ENCODE data around the gene THOP1. TPM values are rescaled to one million over a fixed set of nuclear protein-coding genes. Genes with fewer than 3 reads are reported as not detected.

THOP1 gene
- total RNA-seq, 1 donor from 2014 or later: 45.2 TPM

DNA sequence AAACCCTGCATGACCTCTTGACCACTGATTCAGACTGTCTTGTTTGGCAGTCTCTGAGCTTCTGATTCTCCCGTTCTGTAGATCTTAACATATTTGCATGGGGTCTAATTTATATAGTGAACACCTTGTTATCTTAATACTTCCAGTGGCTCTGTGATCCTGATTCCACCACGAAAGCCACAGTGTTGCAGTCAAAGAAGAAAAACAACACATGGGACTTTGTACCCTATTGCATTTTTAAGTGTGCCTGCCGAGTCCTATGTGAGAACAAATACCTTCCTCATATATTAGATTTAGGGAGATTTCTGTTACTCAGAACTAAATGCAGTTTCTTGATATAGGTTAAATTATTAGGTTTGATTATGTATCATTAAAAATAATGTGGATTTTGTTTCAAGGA lies 69.5 kb downstream of the THOP1 start:
- no peak for DNase-seq (ENCODE audit: low spot score)

DNA sequence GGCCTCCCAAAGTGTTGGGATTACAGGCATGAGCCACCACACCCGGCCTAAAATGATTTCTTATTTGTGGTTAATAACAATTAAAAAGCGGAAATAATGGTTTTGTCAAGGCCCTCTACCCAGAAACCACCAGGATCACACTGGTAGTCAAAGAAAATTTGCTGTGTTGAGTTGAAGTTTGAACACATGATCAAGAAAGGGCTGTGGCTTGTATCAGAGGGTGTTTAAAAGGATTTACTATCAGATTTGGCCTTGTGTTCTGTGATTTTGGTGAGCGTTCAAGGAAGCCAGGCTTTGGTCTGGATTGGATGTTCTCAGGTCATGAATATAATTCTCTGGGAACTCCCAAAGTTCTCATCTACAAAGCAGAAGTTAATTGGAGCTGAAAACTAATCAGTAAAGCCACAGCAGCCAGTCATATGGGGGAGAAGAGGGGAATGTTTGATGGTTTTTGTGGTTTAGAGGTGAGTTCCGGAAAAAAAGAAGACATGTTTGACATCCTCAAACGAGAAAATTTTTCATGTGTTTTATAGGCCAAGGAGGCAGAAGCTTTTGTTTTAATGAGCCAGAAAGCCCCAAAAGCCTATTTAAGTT lies 71.3 kb downstream of the THOP1 start:
- DNase-seq (ENCODE audit: low spot score): no peak

DNA sequence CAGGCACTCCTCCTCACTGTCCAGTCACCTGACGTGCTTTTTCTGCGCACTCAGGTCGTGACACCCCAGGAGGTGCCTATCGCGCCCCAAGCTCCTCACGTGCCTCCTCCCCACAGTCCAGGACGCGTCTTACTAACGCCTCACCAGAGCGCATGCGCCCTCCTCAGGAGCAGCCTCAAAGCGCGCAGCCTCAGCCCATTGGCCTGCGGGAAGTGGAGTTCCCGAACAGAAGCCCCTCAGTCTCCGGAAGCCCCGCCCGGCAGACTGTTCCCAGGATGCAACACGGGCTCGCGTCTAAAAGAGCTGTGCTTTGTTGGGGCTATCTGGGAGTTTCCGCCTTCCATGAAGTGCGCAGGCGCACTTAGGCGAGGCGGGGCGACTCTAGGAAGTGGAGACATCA lies 73.6 kb downstream of the THOP1 start:
- no peak for DNase-seq (ENCODE audit: low spot score)

DNA sequence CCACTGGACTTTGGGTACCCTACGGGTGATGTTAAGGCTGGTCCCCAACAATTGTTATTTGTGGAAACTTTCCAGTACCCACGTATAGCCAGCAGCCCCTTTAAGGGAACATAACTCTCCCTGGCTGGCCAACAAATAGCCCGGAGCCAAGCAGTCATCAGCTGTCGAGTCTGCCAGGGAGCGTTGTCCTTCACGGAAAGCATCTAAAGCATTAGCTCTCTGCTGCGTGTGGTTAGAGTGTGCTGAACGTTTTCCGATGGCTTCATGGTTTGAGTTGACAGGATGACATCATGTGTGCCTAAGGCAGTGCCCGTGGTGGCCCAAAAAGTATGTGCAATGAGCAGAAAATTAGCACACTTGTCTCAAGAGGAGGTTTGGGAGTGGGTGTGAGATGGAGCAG lies 78.5 kb downstream of the THOP1 start:
- DNase-seq (ENCODE audit: low spot score): no peak

Other genes with a start within 250 kb of the THOP1 start
- 6.2 TPM for gene GNG7, start 82.8 kb upstream of the THOP1 start, total RNA-seq
- 1.6 TPM for gene DIRAS1, start 64.1 kb upstream of the THOP1 start, total RNA-seq
- 34.6 TPM for gene SLC39A3, start 45.5 kb upstream of the THOP1 start, total RNA-seq
- 45.7 TPM for gene SGTA, start 2.2 kb upstream of the THOP1 start, total RNA-seq
- gene ZNF554, start 34.4 kb downstream of the THOP1 start, total RNA-seq: 6.1 TPM
- 7.8 TPM for gene ZNF555, start 56.0 kb downstream of the THOP1 start, total RNA-seq
- gene ZNF556, start 81.8 kb downstream of the THOP1 start, total RNA-seq: not detected
- gene ZNF57, start 115.4 kb downstream of the THOP1 start, total RNA-seq: 9.6 TPM
- gene ZNF77, start 159.5 kb downstream of the THOP1 start, total RNA-seq: 6.6 TPM
- gene TLE6, start 192.1 kb downstream of the THOP1 start, total RNA-seq: 3.6 TPM
- gene TLE2, start 243.8 kb downstream of the THOP1 start, total RNA-seq: 95.2 TPM

All from ureter (tissue), 1 donor.